Measurements from ENCODE around the gene PRDM11.

The PRDM11 gene

GRCh38 chr11:45158891-45159605, 12.6 kb downstream of the PRDM11 start:
- TF ChIP-seq ZFX (IDR thresholded peaks at IDR 0.05), result no peak
- no peak for TF ChIP-seq CTCF (conservative IDR thresholded peaks at IDR 0.05)

GRCh38 chr11:45159781-45160365, 13.4 kb downstream of the PRDM11 start:
- no peak for TF ChIP-seq CTCF (conservative IDR thresholded peaks at IDR 0.05)
- TF ChIP-seq ZFX (IDR thresholded peaks at IDR 0.05), result no peak
- no peak overlapping the region for H3K27ac ChIP-seq

More at GRCh38 chr11:45158891-45159605, 12.6 kb downstream of the PRDM11 start:
- H3K27ac ChIP-seq, result no peak overlapping the region

- H3K27ac ChIP-seq, result peak overlapping the region; percentile 13
- no peak for TF ChIP-seq ZFX (IDR thresholded peaks at IDR 0.05)
- no peak for TF ChIP-seq CTCF (conservative IDR thresholded peaks at IDR 0.05)
These were observed 15.0 kb downstream of the PRDM11 start for GRCh38 chr11:45161252-45162063.

GRCh38 chr11:45162064-45162375, 15.6 kb downstream of the PRDM11 start:
- TF ChIP-seq ZFX (IDR thresholded peaks at IDR 0.05) (no peak), CTCF (conservative IDR thresholded peaks at IDR 0.05) (no peak)
- H3K27ac ChIP-seq, result peak overlapping the region; percentile 12; the same call in 1 of the 2 replicates

- TF ChIP-seq ZFX (IDR thresholded peaks at IDR 0.05) (no peak), CTCF (conservative IDR thresholded peaks at IDR 0.05) (no peak)
- H3K27ac ChIP-seq, result no peak overlapping the region
These were observed 16.8 kb downstream of the PRDM11 start for GRCh38 chr11:45162916-45163879.

- no peak for TF ChIP-seq ZFX (IDR thresholded peaks at IDR 0.05)
- TF ChIP-seq CTCF (conservative IDR thresholded peaks at IDR 0.05), result no peak
- no peak overlapping the region for H3K27ac ChIP-seq
These were observed 17.6 kb downstream of the PRDM11 start for GRCh38 chr11:45163956-45164575.

All from C4-2B (cell line).